Fibroblast of skin of scalp (primary cell): Measurements from ENCODE around the gene KCTD5.

Experiments used
- DNase-seq: peaks from one replicate; pipeline ENCODE4 v3.0.0-alpha.2; 2013

Gene KCTD5

DNA sequence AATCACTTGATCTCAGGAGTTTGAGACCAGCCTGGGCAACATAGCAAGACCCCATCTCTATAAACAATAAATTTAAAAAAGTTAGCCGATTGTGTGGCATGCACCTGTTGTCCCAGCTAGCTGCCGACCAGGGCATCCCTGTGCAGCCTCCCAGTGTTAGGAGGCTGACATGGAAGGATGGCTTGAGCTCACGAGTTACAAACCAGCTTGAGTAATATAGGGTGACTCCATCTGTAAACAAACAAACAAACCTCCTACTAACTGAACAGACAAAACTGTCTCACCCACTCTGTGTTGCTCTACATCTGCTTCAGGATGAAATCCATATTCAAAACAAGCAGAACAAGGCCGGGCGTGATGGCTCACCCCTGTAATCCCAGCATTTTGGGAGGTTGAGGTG lies 44.6 kb downstream of the KCTD5 start:
- no peak for DNase-seq

DNA sequence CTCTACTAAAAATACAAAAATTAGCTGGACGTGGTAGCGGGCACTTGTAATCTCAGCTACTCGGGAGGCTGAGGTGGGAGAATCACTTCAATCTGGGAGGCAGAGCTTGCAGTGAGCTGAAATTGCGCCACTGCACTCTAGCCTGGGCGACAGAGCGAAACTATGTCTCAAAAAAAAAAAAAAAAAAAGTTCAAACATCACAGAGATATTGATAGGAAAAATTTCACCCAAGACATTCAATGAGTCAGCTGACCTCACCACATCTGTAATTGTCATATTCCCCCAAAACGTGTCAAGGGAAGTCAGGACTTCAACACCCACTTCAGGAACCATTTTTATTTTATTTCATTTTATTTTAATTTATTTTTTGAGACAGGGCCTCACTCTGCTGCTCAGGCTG lies 45.7 kb downstream of the KCTD5 start:
- no peak for DNase-seq

DNA sequence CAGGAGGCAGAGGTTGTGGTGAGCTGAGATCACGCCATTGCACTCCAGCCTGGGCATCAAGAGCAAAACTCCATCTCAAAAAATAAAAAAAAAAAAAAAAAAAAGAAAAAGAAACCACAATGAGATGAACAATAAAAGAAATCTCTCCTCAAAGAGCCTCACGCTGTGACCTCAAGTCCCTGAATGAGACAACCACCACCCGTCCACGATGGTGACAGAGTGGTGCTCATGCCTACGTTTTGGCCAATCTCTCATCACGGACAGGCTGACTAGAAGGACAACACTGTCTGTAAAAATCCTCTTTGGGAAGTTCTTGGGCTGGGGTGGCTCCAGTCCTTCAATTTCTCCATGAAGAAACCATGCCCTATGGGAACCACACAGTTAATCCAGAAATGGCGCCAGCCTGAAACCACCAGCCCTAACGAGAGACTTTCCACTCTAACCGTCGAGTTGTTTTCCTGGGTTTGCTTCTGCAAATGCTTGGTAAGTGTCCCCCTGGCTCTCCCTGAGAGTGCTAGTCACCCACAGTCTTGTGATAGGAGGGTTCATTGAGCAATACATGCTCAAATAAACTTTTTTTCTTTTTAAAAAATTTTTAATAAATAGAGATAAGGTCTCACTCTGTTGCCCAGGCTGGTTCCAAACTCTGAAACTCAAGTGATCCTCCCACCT lies 52.7 kb downstream of the KCTD5 start:
- no peak for DNase-seq

DNA sequence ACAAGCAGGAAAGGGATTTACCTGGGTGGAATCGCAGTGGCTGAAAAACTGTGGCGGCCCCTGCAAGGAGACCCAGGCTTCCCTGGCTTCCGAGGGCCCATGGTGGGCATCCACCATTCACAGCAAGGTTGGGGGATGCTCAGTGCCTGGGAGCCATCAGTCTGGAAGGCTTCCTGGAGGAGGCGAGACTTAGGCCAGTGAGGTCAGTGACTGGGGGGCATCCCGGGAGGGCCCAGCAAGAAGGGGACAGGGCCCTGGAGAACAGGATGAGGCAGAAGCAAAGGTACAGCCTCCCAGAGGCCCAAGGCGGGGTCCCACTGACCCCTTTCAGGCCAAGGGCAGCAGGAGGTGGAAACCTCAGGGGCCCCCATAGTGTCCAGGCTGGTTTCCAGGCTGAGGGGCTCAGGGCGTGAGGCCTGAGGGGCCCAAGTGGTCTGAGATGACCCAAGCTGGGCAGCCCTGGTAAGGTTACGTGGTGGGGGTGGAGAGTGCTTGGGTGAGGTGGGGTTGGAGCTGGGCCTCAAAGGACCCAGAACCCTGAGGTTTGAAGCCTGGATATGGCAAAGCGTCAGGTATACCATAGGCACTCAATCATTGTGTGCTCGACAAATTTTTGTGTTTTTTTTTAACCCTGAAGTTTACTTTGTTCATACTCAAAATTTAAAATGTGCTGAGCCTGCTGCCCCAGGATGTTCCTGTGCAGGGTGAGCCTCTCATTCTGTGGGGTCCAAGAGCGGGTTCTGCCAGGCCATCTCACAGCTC lies 54.3 kb downstream of the KCTD5 start:
- DNase-seq = no peak

DNA sequence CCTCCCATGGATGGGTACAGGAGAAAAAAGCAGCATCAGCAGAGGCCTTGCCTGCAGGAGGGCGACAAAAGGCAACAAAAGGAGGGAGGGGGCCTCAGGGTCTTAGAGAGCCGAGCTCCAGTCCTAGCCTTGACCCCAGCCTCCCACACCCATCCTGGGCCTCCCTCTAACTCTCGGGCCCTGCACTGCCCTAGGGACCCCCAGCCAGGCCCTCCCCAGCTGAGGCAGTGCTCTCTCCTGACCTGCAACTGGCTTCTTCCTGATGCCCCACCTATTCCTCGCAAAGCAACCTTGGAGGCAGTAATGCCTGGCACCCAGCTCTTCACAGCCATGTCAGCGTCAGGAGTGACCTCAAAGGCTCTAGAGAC lies 54.9 kb downstream of the KCTD5 start:
- DNase-seq = no peak

DNA sequence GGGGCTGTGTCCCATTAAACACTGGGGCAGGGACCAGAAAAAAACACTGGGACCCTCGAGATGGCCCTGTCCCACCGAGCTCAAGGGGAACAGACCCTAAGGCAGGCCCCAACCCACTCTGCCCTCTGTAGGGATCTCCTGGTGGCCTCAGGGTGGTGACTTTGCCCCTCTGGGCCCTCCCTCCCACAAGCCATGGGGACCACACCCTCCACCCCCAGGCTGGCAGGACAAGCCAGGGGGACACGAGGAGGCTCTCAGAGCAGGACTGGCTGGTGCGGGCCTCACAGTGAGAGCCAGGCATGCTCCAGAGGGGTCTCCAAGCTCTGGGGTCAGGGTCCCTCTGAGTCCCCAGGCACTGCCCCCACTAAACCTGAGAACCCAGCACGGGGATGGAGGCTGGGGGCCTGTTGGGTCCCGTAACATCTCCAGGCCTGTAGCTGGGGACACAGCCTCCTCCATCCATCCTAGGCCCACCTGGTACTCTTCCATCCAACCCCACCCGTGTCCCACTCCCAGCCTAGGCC lies 55.6 kb downstream of the KCTD5 start:
- no peak for DNase-seq

DNA sequence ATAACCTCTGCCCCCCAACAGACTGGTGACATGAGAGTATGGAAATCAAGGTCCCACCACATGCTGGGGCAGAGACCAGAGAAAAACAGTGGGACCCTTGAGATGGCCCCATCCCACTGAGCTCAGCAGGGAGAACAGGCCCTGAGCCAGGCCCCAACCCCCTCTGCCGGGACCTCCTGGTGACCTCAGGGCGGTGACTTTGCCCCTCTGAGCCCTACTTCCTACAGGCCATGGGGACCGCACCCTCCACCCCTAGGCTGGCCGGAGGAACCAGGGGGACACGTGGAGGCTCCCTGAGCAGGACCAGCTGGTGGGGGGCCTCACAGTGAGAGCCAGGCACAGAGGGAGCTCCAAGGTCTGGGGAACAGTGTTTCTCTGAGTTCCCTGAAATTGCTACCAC lies 56.3 kb downstream of the KCTD5 start:
- no peak for DNase-seq

DNA sequence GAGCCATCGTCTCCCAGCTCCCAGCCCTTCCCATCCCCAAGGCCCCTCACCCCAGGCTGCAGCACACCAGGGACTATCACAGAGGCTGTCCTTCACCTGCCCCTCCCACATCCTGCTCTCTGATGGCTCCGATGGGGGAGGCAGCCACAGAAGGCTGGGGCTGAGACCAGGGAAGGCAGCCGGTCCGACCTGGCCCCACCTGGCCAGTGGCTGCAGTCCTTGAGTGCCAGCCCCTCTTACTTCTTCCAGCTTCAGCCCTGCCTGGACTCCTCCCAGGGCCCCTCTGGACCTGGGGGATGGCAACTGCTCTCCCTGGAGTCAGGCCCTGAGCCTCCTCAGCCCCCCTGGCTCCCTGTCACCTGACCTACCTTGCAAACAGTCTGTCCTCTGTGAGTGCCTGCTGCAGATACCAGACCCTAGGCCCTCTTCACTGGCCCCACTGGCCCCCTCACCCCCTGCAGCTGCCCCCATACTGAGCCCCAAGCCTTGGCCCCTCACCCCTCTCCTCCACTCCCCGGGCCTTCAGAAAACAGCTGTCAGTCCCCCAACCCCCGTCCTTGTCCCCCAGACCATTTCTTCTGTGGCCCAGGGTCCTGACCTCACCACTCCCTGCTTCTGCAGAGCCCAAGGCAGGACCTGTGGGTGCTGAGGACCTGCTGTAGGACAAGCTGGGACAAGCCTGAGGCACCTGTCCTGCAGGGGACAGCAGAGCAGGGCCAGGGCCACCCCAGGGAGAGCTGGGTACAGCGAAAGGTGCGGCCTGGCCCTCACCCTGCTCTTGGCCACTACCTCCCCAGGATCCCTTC lies 57.5 kb downstream of the KCTD5 start:
- DNase-seq = no peak

DNA sequence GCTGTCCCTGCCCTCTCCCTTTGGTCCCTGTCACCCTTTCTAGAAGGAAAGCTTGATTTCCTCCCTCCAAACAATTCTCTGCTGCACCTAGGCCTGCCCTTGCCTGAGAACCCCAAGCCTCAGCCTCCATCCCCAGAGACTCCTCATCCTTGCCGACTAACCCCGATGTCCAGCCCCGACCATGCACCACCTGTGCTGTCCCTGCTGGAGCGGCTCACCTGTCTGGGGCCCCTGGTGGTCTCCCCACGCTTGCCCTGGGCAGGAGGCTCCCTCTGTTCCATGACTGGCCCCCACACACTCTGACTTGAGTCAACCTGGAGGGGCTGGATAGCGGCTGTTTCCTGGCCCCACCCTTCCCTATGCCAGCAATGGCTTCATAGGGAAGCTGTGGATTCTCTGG lies 58.2 kb downstream of the KCTD5 start:
- no peak for DNase-seq

DNA sequence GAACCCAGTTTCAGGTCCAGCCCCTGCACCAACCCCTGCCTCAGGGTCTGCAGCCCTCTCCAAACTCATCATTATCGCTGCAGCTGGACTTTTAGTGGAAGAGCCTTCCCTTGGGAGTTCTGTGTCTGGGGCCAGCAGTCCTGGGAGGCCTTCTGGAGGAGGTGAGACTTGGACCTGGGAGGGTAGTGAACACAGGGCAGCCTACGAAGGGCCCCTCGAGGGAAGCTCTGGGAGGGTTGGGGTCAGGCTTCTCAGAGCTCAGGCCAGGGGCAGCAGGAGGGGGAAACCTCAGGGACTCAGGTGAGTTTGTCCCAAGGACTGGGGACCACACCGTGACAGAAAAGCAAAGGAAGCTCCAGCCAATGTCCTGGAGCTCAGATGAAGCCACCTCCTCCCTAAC lies 58.8 kb downstream of the KCTD5 start:
- DNase-seq = no peak

DNA sequence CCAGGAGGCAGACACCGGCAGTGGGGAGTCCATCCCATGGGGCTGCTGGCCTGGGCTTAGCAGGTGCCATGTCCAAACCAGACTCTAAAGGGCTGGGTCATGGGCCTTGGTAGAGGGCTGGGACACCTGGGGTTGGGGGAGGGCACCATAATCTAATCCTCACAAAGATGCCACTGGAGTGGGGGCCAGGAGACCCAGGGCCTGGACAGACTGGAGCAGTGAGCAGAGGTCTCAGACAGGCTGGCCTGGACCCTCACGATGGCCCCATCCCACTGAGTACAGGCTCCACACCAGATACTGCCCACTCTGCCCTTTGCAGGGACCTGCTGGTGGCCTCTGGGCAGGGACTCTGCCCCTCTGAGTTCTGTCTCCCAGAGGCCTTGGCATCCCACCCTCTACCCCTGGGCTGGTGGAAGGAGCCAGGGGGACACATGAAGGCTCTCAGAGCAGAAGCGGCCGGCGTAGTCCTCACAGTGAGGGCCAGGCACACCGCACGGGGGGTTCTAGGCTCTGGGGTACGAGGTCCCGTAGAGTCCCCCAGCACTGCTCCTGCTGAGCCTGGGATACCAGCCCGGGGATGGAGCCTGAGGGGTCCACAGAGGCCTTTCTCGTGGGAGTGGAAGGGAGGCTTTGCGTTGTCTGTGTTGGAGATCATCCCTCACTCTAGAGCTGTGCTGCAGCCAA lies 60.1 kb downstream of the KCTD5 start:
- DNase-seq = no peak

DNA sequence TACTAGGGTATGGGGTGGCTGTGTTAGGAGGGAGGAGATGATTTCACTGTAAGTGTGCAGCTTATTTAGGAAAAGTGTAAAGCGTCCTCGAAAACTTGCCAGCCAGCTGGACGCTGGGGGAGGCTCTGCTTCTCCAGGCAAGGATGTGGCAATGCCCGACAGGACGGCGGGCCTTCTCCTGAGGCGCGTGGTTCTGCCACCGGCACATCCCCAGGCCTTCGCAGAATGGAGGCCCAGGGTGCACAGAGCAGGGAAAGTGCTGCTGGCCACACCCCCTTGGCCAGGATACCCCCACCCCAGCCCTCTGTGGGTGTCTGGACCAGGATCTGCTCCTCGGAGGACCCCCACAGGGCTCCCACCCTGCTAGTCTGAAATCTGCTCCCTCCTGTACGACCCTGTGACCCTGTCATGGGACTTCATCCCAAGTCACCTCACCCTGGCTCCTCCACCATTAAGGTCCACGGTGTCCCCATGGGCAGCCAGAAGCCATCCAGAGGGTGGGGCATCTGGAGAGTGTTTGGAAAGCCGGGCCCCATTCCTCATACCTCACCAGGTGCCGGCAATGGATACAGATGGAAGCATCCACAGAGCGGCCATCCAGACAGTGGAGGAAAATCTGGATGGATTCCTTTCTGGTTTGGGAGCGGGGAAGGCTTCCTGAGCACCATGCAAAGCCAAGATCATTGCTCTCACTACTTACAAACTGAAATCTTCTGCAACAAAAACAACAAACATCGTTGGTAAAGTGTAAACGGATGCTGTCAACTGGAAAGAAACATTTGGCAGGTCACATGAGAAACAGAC lies 60.9 kb downstream of the KCTD5 start:
- no peak for DNase-seq

DNA sequence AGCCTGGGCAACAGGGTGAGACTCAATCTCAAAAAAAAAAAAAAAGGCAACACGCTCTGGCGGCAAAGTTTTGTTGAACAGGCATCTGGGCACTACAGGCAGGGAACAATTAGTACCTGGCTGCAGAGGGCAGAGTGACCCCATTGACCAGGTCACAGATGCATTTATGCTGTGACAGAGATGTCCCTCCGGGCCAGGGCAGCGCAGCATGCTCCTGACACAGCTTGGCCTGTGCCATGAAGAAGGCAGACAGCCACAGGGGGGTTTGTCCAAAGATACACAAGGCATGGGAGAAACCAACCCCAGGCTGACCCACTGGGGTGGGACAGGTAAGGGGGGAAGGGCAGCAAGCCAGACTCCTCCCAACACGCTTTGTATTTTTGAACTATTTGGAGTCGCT lies 62.4 kb downstream of the KCTD5 start:
- DNase-seq = no peak

DNA sequence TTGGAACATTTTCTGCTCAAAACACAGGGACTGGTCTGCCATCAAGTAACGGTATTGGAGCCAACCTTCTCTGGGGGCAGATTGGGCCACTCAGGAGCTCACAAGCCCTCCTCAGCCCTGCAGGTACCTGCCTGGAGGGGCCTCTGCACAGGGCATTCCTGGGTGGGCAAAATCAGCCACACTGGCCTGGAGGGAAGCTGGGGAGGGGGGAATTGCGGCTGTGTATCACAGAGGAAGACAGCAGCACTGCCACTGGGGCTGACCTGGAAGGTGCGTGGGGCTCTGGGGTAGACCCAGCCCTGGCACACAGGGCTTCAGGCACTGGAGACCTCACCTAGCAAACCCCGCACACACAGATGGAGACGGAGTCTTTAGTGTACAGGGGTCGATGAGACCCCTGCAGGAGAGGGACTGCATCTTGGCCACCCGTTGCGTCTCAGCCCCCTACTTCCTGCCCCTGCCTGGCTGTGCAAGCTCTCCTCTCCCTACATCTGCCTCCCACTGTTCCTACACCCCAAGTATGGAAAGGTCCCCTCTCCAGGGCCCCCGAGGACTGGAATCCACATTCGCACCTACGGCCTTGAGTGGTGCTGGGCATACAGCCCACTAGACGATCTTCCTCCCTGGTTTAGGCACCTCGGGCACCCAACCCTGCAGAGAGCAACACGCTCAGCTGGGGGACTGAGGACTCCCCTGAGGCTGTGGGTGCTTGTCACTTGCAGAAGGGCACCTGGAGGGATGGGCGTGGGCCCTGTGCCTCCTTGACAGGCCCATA lies 63.0 kb downstream of the KCTD5 start:
- DNase-seq = no peak

DNA sequence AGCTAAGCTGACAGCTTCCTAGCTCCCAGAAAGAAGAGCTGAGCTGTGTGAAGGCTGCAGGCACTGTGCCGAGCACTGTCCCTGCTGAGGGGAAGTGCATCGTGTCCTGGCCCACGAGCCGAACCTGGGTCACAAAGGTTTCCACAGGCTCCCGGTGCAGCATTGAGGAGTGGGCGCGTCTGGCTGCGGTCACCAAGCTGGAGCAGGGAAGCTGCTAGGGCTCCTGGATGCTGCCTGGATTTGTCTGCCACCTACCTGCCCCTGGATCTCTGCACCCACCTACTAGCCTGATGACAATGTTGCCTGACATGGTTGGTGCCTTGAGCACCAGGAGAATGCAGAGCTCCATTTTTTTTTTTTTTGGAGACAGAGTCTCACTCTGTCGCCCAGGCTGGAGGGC lies 63.6 kb downstream of the KCTD5 start:
- DNase-seq = no peak

DNA sequence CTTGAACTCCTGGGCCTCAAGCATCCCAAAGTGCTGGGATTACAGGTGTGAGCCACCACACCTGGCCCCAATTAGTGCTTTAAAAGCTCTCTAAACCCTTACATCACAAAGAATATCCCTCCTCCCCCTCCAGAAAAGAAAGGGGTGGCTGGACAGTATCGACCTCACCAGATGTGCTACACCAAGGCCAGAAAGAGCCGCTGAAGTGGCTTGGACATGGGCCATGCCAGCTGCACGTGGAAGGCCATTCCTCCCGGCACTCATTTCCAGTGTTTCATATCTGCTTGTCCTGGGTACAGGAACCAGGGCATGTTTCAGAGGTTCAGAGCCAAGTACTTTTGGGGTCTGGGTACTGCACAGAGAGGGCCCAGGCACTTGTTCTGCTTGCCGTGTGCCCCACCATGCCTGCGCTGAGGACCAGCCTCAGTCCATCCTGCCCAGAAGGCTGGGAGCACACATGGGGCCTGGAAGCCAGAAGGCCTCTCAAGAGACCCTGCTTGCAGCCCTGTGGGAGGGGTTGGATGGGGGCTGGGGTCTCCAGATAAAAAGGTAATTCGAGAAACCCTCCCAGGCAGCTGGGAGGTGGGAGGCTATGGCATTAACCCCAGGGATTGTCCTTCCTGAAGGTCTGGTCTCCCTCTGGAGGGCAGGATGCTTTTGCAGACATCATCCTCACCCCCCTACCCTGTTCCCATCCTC lies 66.6 kb downstream of the KCTD5 start:
- no peak for DNase-seq

DNA sequence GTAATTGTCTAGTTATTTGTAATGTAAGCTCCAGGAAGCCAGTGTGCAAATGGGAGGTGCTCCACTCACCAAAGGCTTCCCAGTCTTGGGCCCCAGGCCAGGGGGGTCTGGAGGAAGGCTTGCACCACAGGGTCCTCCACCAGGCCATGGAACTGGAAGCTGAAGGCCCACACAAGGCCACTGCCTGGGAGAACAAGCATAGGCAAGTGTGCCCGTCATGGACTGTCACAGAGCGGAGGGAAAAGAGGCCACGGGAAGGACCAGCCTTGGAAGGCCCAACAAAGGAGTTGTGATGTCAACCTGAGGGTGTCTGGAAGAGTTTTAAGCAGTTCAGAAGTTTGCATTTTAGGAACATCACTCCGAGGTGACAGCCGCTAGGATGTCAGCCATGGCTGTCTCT lies 67.2 kb downstream of the KCTD5 start:
- DNase-seq = no peak

DNA sequence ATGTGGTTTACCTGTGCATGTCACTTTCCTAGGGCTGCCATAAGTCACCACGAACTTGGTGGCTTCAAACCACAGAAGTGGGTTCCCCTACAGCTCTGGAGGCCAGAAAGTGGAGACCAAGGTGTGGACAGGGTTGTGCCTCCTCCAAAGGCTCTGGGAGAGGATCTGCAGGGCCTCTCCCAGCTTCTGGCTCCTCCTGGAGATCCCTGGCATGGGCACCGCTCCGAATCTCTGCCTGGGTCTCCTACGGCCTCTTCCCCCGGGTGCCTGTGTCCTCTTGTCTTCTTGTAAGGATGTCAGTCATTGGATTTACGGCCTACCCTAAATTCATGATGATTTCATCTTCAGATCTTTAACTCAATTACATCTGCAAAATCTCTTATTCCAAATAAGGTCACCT lies 67.6 kb downstream of the KCTD5 start:
- no peak for DNase-seq

DNA sequence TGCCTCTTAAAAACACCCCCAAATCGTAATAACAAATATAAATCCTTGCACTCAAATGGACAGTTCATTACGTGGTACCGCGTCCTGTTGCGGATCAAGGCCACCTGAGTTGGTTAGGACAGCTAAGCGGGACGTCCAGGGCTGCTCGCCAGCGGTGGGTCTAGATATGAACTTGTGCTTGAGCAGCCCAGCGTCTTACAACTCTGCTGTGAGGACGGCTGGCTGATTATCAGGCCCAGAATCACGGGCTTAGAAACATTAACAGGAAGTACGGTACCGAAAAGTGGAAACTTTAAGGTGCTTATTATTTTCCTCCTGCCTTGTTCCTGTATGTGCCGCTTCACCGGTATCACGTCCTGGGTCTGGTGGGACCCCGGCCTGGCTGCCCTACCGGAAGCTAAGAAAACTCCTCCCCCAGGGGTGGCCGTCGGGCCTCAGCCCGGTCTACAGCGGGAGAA lies 69.3 kb downstream of the KCTD5 start:
- no peak for DNase-seq
